Measurements from ENCODE around the gene C1RL.

- peak; percentile 45 for TF ChIP-seq CTCF (conservative IDR thresholded peaks at IDR 0.05 in 1 of 2, IDR thresholded peaks at IDR 0.05 in 1 of 2; ENCODE audit: extremely low read depth in 1 of 2, insufficient read depth in 1 of 2, low read depth in 1 of 2, low read length in 2 of 2)
- TF ChIP-seq EZH2 (IDR thresholded peaks at IDR 0.05; ENCODE audit: borderline replicate concordance, low read length): no peak
Observed at GRCh38 chr12:7144414-7145120, 35.6 kb upstream of the C1RL start.
